Measurements from ENCODE around the gene KCNAB1.

KCNAB1 gene

DNA sequence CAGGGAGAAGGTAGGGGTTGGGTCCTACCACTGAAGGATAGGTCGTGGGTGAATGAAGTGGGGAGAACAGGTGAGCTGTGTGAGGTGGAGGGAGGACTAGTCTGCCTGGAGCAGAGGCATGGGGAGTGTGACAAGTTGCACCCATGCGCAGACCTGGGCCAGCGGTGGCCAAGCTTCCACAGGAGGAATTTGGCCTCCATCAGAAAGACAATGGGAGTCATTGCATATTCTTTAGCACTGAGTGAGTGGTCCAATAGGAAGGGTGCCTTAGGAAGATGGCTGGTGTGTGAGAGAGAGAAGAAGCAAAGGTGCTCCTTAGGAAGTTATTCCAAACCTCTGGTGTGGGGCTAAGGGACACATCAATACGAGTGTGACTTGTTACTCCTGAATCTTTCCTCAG lies 191.1 kb downstream of the KCNAB1 start:
- DNase-seq: no peak

DNA sequence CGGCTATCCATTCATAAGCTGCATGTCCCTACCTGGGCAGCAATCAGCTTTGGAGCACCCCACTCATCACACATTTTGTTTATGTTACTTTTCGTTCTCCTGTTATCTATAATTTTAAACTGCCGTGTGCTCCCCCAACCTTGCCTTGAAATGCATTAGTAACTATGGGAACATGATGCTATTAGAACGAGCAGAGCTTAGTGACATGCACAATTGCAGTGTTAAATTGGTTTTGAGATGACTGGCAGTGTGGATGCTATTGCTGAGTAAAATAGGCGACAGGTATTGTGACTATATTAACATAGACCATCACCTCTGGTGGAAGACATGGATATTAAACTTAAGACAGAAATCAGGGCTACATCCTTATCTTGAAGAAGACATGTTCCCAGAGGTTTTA lies 191.6 kb downstream of the KCNAB1 start:
- DNase-seq: no peak

- DNase-seq: peak in 4 of 58 donors; percentile 2 to 12 (median 11)
These were observed 195.7 kb downstream of the KCNAB1 start for GRCh38 chr3:156316076-156316475.

- DNase-seq: no peak
These were observed 197.2 kb downstream of the KCNAB1 start for GRCh38 chr3:156317462-156318074.

- DNase-seq: peak in 24 of 58 donors; percentile 4 to 65 (median 16)
These were observed 201.6 kb downstream of the KCNAB1 start for GRCh38 chr3:156321945-156322344.

DNA sequence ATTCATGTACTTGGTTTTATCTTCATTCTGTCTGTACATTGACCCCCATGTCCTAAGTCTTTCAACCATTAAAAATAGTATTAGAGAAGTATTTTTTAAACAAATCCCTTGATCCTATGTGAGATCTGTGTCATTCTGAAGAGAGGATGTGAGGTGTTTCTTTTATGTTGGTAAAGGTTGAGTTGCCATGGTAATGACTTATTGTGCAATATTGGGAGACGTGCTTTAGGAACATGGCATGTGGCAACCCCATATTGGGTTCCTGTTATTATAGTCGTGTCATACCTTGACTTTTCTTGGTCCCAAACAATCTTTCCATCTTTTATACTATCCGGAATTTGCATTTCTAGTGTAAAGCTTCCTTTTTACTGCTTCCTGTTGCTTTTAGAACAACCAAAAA lies 203.1 kb downstream of the KCNAB1 start:
- no peak for DNase-seq

DNA sequence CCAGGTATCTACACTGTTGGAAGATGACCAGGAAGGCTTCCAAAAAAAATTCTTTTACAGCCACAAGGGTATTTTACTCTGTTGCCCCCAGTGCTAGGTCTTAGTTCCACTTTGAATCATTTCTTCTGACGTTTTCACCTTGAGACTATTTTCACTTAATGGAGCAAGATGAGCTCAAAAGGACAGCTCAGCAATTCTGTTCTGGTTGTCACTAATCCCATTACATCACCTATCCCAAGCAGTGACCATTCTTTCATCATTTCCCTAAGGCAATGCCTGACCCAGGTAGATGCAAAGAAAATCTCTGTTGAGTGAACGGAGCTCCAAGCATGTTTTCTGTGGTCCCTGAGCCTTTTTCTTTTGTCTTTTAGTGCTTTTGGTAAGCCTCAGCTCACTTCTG lies 210.0 kb downstream of the KCNAB1 start:
- no peak for DNase-seq

GRCh38 chr3:156332304-156332703 lies 211.9 kb downstream of the KCNAB1 start:
- DNase-seq: no peak

DNA sequence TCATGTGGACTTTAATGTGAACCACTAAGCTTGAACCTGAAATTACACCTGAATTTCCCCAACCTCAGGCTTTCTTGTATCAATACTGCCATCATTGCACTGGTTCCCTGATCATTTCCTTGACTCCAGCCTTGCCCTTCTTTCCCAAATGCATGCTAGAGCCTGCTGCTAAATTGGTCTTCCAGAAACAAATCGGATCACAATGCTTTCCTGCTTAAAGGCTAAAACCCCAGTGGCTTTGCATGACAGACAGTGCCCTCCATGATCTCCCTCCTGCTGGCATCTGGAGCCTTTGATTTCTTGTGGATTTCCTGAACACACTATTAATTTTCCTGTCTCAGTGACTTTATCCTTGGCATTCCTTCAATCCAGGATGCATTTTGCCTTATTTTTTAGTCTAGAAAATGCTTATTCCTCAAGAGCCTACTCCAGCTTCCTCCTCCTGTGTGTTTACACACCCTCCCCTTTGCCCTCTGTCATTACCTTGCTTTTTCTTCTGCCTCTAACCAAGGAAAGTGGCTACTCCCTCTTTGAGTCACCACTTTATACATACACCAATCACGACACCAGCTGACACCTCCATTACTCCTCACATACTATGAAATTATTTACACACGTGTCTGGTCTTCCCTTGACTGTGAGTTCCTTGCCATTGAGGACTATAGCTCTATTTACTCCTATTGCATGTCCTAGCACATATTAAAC lies 214.6 kb downstream of the KCNAB1 start:
- no peak for DNase-seq

GRCh38 chr3:156339491-156339890 lies 219.1 kb downstream of the KCNAB1 start:
- DNase-seq: no peak

GRCh38 chr3:156341332-156341731 lies 221.0 kb downstream of the KCNAB1 start:
- peak in 16 of 58 donors; percentile 3 to 56 (median 18) for DNase-seq

GRCh38 chr3:156341831-156342416 lies 221.5 kb downstream of the KCNAB1 start:
- DNase-seq: no peak

DNA sequence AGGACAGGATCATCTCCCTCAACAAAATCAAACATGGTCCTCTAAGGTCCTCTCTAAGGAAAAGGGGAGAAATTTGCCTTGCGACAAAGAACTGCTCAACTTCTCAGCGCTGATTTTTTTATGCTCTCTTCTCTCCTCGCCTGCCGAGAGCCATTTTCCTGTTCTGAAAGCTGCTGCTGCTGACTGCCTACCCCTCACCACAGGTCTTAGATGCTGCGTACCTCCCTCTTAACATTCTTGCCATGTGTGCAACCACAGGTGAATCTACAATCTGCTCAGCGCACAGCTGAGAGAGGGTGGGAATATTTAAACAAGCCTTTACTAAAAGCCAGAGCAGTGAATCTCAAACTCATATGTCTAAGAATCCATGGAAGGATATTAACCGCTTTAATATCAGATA lies 223.8 kb downstream of the KCNAB1 start:
- no peak for DNase-seq

DNA sequence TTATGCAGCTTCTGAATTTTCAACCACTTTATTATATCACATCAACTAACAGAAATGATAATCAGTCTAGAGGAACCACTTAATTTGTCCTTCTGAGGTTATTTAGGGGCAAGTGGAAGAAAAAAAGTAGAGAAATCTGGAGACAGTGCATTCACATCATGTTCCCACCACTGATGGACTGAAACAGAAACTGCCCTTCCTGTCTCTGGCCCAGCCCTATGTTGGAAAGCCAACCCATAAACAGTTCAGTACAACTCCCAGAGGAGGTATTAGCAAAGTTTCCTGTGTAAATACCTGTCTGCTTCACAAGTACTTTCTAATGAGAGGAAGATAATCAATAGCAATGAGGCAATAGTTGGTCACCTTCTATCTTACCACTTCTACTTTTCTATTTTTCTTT lies 228.7 kb downstream of the KCNAB1 start:
- DNase-seq: no peak

GRCh38 chr3:156349978-156350377 lies 229.6 kb downstream of the KCNAB1 start:
- DNase-seq: no peak

- no peak for DNase-seq
These were observed 230.4 kb downstream of the KCNAB1 start for GRCh38 chr3:156350781-156351180.

- DNase-seq: no peak
These were observed 231.4 kb downstream of the KCNAB1 start for GRCh38 chr3:156351783-156352182.

DNA sequence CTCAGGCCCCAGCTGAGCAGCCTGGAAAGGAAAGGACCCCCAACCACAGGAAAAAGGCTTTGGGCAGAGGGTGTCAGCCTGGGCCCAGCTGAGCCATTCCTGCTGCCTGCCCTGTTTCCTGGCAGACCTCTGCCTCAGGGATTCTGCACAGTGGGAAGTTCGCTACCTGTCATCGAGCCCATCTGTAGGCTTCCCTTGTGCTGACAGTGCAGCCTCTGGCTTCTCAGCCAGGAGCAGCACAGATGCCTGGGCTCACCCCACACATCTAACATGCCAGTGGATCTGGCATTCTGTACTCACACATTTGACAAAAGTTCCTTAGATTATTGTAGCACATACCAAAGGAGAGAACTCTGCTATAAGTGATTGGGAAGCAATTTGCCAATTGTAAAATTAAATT lies 232.3 kb downstream of the KCNAB1 start:
- DNase-seq: no peak

DNA sequence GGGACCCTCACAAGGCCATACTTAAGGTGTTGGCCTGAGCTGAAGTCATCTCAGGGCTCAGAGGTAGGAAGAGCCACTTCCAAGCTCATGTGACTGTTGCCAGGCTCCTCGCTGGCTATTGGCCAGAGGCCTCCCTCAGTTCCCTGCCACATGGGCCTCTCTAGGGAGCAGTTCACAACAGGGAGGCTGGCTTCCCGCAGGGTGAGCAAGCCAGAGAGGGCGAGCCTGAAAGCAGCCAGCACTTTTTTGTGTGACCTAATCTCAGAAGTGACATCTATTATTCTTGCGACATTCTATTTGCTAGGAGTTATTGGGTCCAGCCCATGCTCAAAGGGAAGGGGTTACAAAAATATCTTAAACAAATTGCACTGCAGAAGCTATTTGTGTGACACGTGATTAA lies 233.2 kb downstream of the KCNAB1 start:
- DNase-seq: no peak

GRCh38 chr3:156356537-156357363 lies 236.4 kb downstream of the KCNAB1 start:
- no peak for DNase-seq

- DNase-seq: no peak
These were observed 237.9 kb downstream of the KCNAB1 start for GRCh38 chr3:156358232-156358631.

- no peak for DNase-seq
These were observed 239.0 kb downstream of the KCNAB1 start for GRCh38 chr3:156359368-156359767.
